HEK293 (cell line): ENCODE results near the gene ALOX12B.

ENCODE experiments used
- CTCF ChIA-PET: fragments of 350-600 bp; formaldehyde crosslinking; extraction: SDS; loops from one replicate; lab custom pipeline; 2021; ENCODE audit warnings: antibody characterized with exemption; lab: Yijun Ruan, JAX
- POLR2A ChIA-PET: fragments of 300-600 bp; formaldehyde crosslinking; extraction: SDS; loops from one replicate; lab custom pipeline; 2020; ENCODE audit warnings: antibody characterized with exemption, inconsistent platforms; lab: Yijun Ruan, JAX
- H3K27ac ChIP-seq: fragments of 200-500 bp; sonication (Bioruptor generic); 2 replicates; pipeline ENCODE4 v1.5.1; 2014; ENCODE audit warnings: low read depth, low read length, control low read depth, inconsistent platforms; ENCODE audit errors: extremely low read depth
- H3K36me3 ChIP-seq, 2 experiments: fragments of 200-500 bp in 1 of 2; sonication (Bioruptor generic) in 1 of 2; 1 replicate in 1 of 2; 2 replicates in 1 of 2; pipeline ENCODE4 v1.5.1; 2014 to 2017; ENCODE audit warnings: inconsistent platforms in 2 of 2, low read length in 2 of 2; ENCODE audit not compliant: control insufficient read depth in 2 of 2, insufficient read depth in 1 of 2
- H3K4me1 ChIP-seq: fragments of 200-500 bp; sonication (Bioruptor generic); 2 replicates; pipeline ENCODE4 v1.5.1; 2014; ENCODE audit warnings: mild to moderate bottlenecking, low read length, inconsistent platforms; ENCODE audit not compliant: control insufficient read depth, insufficient read depth
- H3K4me3 ChIP-seq: 2 replicates; pipeline ENCODE4 v1.5.1; 2011; ENCODE audit warnings: low read depth, mild to moderate bottlenecking, control low read depth, low read length, moderate library complexity
- H3K9me3 ChIP-seq: fragments of 200-500 bp; sonication (Bioruptor generic); 2 replicates; pipeline ENCODE4 v1.5.1; 2014; ENCODE audit warnings: low read depth, low read length, inconsistent platforms; ENCODE audit not compliant: control insufficient read depth, insufficient read depth
- BCL11B ChIP-seq: fragments of 450-650 bp; formaldehyde crosslinking; IDR thresholded peaks from 2 replicates; pipeline ENCODE4 v1.5.1; 2016; ENCODE audit warnings: low read depth, missing biosample characterization, missing genetic modification characterization
- INSM2 ChIP-seq: fragments of 450-650 bp; formaldehyde crosslinking; IDR thresholded peaks from 2 replicates; pipeline ENCODE4 v1.5.1; 2016; ENCODE audit warnings: missing biosample characterization, missing genetic modification characterization
- KLF16 ChIP-seq: fragments of 450-650 bp; formaldehyde crosslinking; IDR thresholded peaks from 2 replicates; pipeline ENCODE4 v1.5.1; 2017; ENCODE audit warnings: missing biosample characterization, missing genetic modification characterization
- OVOL3 ChIP-seq: fragments of 450-650 bp; formaldehyde crosslinking; IDR thresholded peaks from 2 replicates; pipeline ENCODE4 v1.5.1; 2016; ENCODE audit warnings: missing biosample characterization, missing genetic modification characterization
- PBX3 ChIP-seq: sonication (generic); formaldehyde crosslinking; IDR thresholded peaks from 2 replicates; pipeline ENCODE4 v1.8.1; 2022; ENCODE audit warnings: mild to moderate bottlenecking, moderate library complexity, missing genetic modification reagents
- SP7 ChIP-seq: fragments of 450-650 bp; formaldehyde crosslinking; IDR thresholded peaks from 2 replicates; pipeline ENCODE4 v1.5.1; 2016; ENCODE audit warnings: missing biosample characterization, missing genetic modification characterization
- ZBTB49 ChIP-seq: fragments of 450-650 bp; formaldehyde crosslinking; IDR thresholded peaks from 2 replicates; pipeline ENCODE4 v1.5.1; 2016; ENCODE audit warnings: missing biosample characterization, missing genetic modification characterization, low read depth
- ZFP37 ChIP-seq: fragments of 450-650 bp; formaldehyde crosslinking; IDR thresholded peaks from 2 replicates; pipeline ENCODE4 v1.5.1; 2016; ENCODE audit warnings: missing biosample characterization, missing genetic modification characterization
- ZFP41 ChIP-seq: fragments of 450-650 bp; formaldehyde crosslinking; IDR thresholded peaks from 2 replicates; pipeline ENCODE4 v1.5.1; 2016; ENCODE audit warnings: missing biosample characterization, missing genetic modification characterization, borderline replicate concordance
- ZIC2 ChIP-seq: fragments of 450-650 bp; formaldehyde crosslinking; IDR thresholded peaks from 2 replicates; pipeline ENCODE4 v1.5.1; 2016; ENCODE audit warnings: missing biosample characterization, missing genetic modification characterization
- ZNF155 ChIP-seq: fragments of 450-650 bp; formaldehyde crosslinking; IDR thresholded peaks from 2 replicates; pipeline ENCODE4 v1.5.1; 2016; ENCODE audit warnings: missing biosample characterization, missing genetic modification characterization
- ZNF16 ChIP-seq: fragments of 450-650 bp; formaldehyde crosslinking; IDR thresholded peaks from 2 replicates; pipeline ENCODE4 v1.5.1; 2016; ENCODE audit warnings: low read depth, missing biosample characterization, missing genetic modification characterization
- ZNF169 ChIP-seq: fragments of 450-650 bp; formaldehyde crosslinking; IDR thresholded peaks from 2 replicates; pipeline ENCODE4 v1.5.1; 2016; ENCODE audit warnings: missing biosample characterization, missing genetic modification characterization
- ZNF223 ChIP-seq: fragments of 450-650 bp; formaldehyde crosslinking; IDR thresholded peaks from 2 replicates; pipeline ENCODE4 v1.5.1; 2016; ENCODE audit warnings: missing biosample characterization, missing genetic modification characterization
- ZNF302 ChIP-seq: fragments of 450-650 bp; formaldehyde crosslinking; IDR thresholded peaks from 2 replicates; pipeline ENCODE4 v1.5.1; 2016; ENCODE audit warnings: missing biosample characterization, missing genetic modification characterization, low read depth
- ZNF311 ChIP-seq: fragments of 450-650 bp; formaldehyde crosslinking; IDR thresholded peaks from 2 replicates; pipeline ENCODE4 v1.5.1; 2017; ENCODE audit warnings: missing biosample characterization, missing genetic modification characterization, borderline replicate concordance
- ZNF416 ChIP-seq: fragments of 450-650 bp; formaldehyde crosslinking; IDR thresholded peaks from 2 replicates; pipeline ENCODE4 v1.5.1; 2016; ENCODE audit warnings: missing biosample characterization, missing genetic modification characterization
- ZNF433 ChIP-seq: fragments of 450-650 bp; formaldehyde crosslinking; IDR thresholded peaks from 2 replicates; pipeline ENCODE4 v1.5.1; 2016; ENCODE audit warnings: missing biosample characterization, missing genetic modification characterization, low read depth
- ZNF510 ChIP-seq: fragments of 450-650 bp; formaldehyde crosslinking; IDR thresholded peaks from 2 replicates; pipeline ENCODE4 v1.5.1; 2018; ENCODE audit warnings: mild to moderate bottlenecking, missing genetic modification characterization, missing biosample characterization; ENCODE audit not compliant: insufficient replicate concordance
- ZNF549 ChIP-seq: fragments of 450-650 bp; IDR thresholded peaks from 2 replicates; pipeline ENCODE4 v1.5.1; 2018; ENCODE audit warnings: missing biosample characterization, missing genetic modification characterization, mild to moderate bottlenecking, inconsistent platforms, moderate library complexity
- ZNF610 ChIP-seq: fragments of 450-650 bp; formaldehyde crosslinking; IDR thresholded peaks from 2 replicates; pipeline ENCODE4 v1.5.1; 2016; ENCODE audit warnings: missing biosample characterization, missing genetic modification characterization, borderline replicate concordance
- ZNF621 ChIP-seq: fragments of 450-650 bp; formaldehyde crosslinking; IDR thresholded peaks from 2 replicates; pipeline ENCODE4 v1.5.1; 2017; ENCODE audit warnings: missing biosample characterization, missing genetic modification characterization
- ZNF76 ChIP-seq: fragments of 450-650 bp; formaldehyde crosslinking; IDR thresholded peaks from 2 replicates; pipeline ENCODE4; 2016; ENCODE audit warnings: low read depth, missing biosample characterization, missing genetic modification characterization, borderline replicate concordance
- ZNF776 ChIP-seq: fragments of 450-650 bp; formaldehyde crosslinking; IDR thresholded peaks from 2 replicates; pipeline ENCODE4 v1.5.0; 2017; ENCODE audit warnings: missing biosample characterization, missing genetic modification characterization, borderline replicate concordance
- ZNF777 ChIP-seq: fragments of 450-650 bp; formaldehyde crosslinking; IDR thresholded peaks from 2 replicates; pipeline ENCODE4 v1.5.1; 2017; ENCODE audit warnings: missing biosample characterization, missing genetic modification characterization, borderline replicate concordance
- ZSCAN16 ChIP-seq: fragments of 450-650 bp; formaldehyde crosslinking; IDR thresholded peaks from 2 replicates; pipeline ENCODE4 v1.5.1; 2016; ENCODE audit warnings: missing biosample characterization, missing genetic modification characterization
- ZXDB ChIP-seq: fragments of 450-650 bp; formaldehyde crosslinking; IDR thresholded peaks from 2 replicates; pipeline ENCODE4 v1.5.1; 2016; ENCODE audit warnings: missing biosample characterization, missing genetic modification characterization
- TF ChIP-seq, protein P1 (sequence below): fragments of 450-650 bp; formaldehyde crosslinking; IDR thresholded peaks from 2 replicates; pipeline ENCODE4 v1.5.1; 2017; ENCODE audit warnings: missing biosample characterization, missing genetic modification characterization
- TF ChIP-seq, protein P2 (sequence below): fragments of 450-650 bp; formaldehyde crosslinking; IDR thresholded peaks from 2 replicates; pipeline ENCODE4 v1.5.1; 2016; ENCODE audit warnings: missing biosample characterization, missing genetic modification characterization

Gene ALOX12B

DNA sequence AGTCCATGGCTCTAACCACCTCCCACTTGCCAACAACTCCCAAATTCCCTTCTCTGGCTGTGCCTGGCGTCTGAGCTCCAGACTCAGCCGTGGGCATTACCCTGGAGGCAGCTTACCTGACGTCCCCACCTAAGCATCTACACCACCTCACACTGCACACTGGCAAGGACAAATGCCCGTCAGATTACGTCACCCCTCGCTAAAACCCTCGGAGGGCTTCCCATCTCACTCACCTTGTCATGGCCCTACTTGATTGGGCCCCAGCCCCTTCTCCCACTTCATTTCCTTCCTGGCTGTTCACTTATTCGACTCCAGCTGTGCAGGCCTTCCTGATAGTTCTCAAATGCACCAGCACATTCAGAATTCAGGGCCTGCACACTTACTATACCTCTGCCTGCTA is 17.4 kb upstream of the ALOX12B start:
- H3K9me3 ChIP-seq, result no peaks in the 10 kb centered on the region
- H3K4me1 ChIP-seq, result no peaks in the 10 kb centered on the region
- TF ChIP-seq ZFP41 (tag by site-specific recombination) (no peak), PBX3 (no peak), ZNF302 (tag by site-specific recombination) (no peak), ZNF610 (no peak), ZNF776 (tag by site-specific recombination) (no peak), OVOL3 (tag by site-specific recombination) (no peak), ZNF155 (tag by site-specific recombination) (no peak), ZNF510 (tag by site-specific recombination) (no peak), ZXDB (no peak), ZNF549 (no peak), ZNF16 (tag by site-specific recombination) (no peak), SP7 (tag by site-specific recombination) (no peak), ZNF311 (tag by site-specific recombination) (no peak)
- TF ChIP-seq, protein P1, sequence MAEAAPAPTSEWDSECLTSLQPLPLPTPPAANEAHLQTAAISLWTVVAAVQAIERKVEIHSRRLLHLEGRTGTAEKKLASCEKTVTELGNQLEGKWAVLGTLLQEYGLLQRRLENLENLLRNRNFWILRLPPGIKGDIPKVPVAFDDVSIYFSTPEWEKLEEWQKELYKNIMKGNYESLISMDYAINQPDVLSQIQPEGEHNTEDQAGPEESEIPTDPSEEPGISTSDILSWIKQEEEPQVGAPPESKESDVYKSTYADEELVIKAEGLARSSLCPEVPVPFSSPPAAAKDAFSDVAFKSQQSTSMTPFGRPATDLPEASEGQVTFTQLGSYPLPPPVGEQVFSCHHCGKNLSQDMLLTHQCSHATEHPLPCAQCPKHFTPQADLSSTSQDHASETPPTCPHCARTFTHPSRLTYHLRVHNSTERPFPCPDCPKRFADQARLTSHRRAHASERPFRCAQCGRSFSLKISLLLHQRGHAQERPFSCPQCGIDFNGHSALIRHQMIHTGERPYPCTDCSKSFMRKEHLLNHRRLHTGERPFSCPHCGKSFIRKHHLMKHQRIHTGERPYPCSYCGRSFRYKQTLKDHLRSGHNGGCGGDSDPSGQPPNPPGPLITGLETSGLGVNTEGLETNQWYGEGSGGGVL (tag by site-specific recombination), result no peak
- no peak overlapping the region for H3K27ac ChIP-seq
- H3K4me3 ChIP-seq, result no peak overlapping the region
- CTCF ChIA-PET, result interaction anchor here (0.6 to 16.9 kb wide), 5 partner anchors 14 to 47 kb away, joined by 3 to 561 read pairs (median 8); partner anchors contain the start of gene ALOX12B
- no peaks in the 10 kb centered on the region for H3K36me3 ChIP-seq
- POLR2A ChIA-PET, result interaction anchor here (1.1 to 1.6 kb wide), 2 partner anchors 10 to 14 kb away, joined by 3 to 6 read pairs; no protein-coding TSS in a partner anchor

DNA sequence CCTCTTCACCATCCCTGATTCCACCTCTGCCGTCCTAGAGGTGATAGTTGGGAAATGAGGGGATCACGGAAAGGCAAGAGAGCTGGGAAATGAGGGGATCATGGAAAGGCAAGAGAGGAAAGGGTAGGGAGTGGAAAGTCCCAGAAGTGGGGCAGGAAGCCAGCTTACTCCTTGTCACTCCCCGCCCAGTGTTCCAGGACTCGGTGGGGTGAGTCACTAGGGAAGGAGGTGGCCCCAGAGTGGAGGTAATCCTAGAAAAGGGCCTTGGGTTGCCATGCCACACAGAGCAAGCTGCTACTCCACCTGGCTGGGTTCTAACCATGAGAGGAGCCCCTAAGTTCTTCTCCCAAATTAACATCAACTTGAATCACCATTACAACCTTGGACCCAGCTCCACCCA is 16.0 kb upstream of the ALOX12B start:
- no peak for TF ChIP-seq BCL11B
- TF ChIP-seq INSM2, result no peak
- TF ChIP-seq ZNF621 (tag by site-specific recombination), result no peak
- TF ChIP-seq ZNF76 (tag by site-specific recombination), result no peak
- no peak for TF ChIP-seq ZSCAN16 (tag by site-specific recombination)
- TF ChIP-seq ZNF223 (tag by site-specific recombination), result no peak
- TF ChIP-seq ZFP37 (tag by site-specific recombination), result no peak
- TF ChIP-seq, protein P2, sequence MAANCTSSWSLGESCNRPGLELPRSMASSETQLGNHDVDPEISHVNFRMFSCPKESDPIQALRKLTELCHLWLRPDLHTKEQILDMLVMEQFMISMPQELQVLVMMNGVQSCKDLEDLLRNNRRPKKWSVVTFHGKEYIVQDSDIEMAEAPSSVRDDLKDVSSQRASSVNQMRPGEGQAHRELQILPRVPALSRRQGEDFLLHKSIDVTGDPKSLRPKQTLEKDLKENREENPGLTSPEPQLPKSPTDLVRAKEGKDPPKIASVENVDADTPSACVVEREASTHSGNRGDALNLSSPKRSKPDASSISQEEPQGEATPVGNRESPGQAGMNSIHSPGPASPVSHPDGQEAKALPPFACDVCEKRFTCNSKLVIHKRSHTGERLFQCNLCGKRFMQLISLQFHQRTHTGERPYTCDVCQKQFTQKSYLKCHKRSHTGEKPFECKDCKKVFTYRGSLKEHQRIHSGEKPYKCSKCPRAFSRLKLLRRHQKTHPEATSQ (tag by site-specific recombination), result no peak
- no peak for TF ChIP-seq ZNF433 (tag by site-specific recombination)
- TF ChIP-seq ZIC2, result no peak
- TF ChIP-seq ZBTB49 (tag by site-specific recombination), result no peak
- no peak for TF ChIP-seq ZNF610
- no peak for TF ChIP-seq ZNF169 (tag by site-specific recombination)
- no peak for TF ChIP-seq KLF16 (tag by site-specific recombination)
- no peak for TF ChIP-seq ZNF416 (tag by site-specific recombination)
- TF ChIP-seq ZNF777 (tag by site-specific recombination), result no peak
- H3K4me1 ChIP-seq, result no peaks in the 10 kb centered on the region
- H3K36me3 ChIP-seq, result no peaks in the 10 kb centered on the region
- POLR2A ChIA-PET, result interaction anchor here (1.1 kb wide), 1 partner anchor 24 kb away, joined by 3 read pairs; no protein-coding TSS in a partner anchor
- CTCF ChIA-PET, result interaction anchor here (0.7 to 16.9 kb wide), 5 partner anchors 9 to 245 kb away, joined by 4 to 561 read pairs (median 7); partner anchors contain the start of gene ALOX12B
- H3K9me3 ChIP-seq, result no peaks in the 10 kb centered on the region
- no peak overlapping the region for H3K27ac ChIP-seq
- H3K4me3 ChIP-seq, result no peak overlapping the region
